ENCODE measurements around the gene ZNF579.
A peak's percentile ranks its signal among the peaks of the same experiment; 100 is the strongest.

ZNF579 gene

DNA sequence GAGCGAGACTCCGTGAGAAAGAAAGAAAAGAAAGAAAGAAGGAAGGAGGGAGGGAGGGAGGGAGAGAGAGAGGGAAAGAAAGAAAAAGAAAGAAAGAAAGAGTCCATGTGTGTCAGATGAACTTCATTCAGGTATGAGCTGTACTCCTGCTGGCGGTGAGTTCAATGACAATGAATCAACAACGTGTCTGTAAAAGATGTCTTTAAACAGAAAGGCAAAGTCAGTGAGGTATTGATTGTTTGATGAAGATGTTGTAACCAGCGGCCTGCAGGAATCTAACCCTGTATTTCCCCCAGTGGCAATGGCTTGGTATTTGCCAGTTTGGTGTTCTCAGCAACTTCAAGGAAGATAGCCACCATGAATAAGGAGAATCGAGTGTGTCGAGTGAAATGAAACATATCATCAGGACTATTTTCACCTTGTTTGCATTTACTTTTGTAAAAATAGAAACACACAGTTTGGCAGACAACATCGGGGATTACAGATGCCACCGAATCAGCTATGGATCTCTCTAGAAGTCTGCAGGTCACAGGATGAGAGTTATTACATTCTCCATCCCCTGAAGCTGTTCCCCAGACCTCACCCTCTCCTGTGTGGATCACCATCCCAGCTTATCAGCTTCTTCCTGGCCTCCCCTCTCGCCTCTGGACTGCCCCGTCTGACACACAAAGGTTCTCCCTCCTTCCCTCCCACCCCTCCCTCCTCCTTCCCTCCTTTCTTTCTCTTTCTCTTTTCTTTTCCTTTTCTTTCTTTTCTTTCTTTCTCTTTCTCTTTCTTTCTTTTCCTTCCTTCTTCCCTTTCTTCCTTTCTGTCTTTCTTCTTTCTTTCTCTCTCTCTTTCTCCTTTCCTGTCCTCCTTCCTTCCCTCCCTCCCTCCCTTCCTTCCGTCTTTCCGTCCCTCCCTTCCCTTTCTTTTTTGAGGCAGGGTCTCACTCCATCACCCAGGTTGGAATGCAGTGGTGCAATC lies 27.1 kb downstream of the ZNF579 start:
- no peaks in the 10 kb centered on the region for H3K79me2 ChIP-seq
- no peak overlapping the region for H3K4me3 ChIP-seq (ENCODE audit: low read depth, low read length)
- no peaks in the 10 kb centered on the region for H3K36me3 ChIP-seq (ENCODE audit: control insufficient read depth, insufficient read depth, low read length)
- H2AFZ ChIP-seq: no peak overlapping the region
- H3K4me1 ChIP-seq: no peaks in the 10 kb centered on the region
- H3K4me2 ChIP-seq (ENCODE audit: low read length): no peak overlapping the region
- no peak overlapping the region for H3K27ac ChIP-seq
- no peak overlapping the region for H3K9ac ChIP-seq
- H3K27me3 ChIP-seq (ENCODE audit: control insufficient read depth, insufficient read depth, low read length): no peaks in the 10 kb centered on the region
- H3K9me3 ChIP-seq (ENCODE audit: control insufficient read depth, low read length): no peaks in the 10 kb centered on the region
- TF ChIP-seq, protein P1, sequence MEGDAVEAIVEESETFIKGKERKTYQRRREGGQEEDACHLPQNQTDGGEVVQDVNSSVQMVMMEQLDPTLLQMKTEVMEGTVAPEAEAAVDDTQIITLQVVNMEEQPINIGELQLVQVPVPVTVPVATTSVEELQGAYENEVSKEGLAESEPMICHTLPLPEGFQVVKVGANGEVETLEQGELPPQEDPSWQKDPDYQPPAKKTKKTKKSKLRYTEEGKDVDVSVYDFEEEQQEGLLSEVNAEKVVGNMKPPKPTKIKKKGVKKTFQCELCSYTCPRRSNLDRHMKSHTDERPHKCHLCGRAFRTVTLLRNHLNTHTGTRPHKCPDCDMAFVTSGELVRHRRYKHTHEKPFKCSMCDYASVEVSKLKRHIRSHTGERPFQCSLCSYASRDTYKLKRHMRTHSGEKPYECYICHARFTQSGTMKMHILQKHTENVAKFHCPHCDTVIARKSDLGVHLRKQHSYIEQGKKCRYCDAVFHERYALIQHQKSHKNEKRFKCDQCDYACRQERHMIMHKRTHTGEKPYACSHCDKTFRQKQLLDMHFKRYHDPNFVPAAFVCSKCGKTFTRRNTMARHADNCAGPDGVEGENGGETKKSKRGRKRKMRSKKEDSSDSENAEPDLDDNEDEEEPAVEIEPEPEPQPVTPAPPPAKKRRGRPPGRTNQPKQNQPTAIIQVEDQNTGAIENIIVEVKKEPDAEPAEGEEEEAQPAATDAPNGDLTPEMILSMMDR (IDR thresholded peaks at IDR 0.05): no peak

DNA sequence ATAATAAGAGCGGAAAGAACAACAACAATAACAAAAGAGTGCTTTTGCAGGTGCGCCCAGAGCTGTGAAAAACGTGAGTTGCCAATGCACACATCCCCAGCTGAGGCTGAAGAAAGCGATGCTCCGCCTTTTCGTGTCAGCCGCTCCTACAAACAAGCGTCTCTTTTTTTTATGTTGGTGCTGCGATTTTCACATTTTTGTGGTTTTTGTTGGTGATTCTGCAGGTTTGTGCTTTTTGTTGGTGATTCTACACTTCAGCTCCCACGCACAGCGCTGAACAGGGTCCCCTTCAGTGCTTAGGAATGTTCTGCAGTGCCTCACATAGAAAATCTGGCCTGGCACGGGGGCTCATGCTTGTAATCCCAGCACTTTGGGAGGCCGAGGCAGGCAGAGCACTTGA lies 28.0 kb downstream of the ZNF579 start:
- Histone ChIP-seq H3K27ac (no peak overlapping the region), H3K9me3 (ENCODE audit: control insufficient read depth, low read length) (no peaks in the 10 kb centered on the region), H3K36me3 (ENCODE audit: control insufficient read depth, insufficient read depth, low read length) (no peaks in the 10 kb centered on the region), H3K4me1 (no peaks in the 10 kb centered on the region), H3K9ac (no peak overlapping the region), H3K4me3 (ENCODE audit: low read depth, low read length) (no peak overlapping the region), H3K27me3 (ENCODE audit: control insufficient read depth, insufficient read depth, low read length) (no peaks in the 10 kb centered on the region), H3K4me2 (ENCODE audit: low read length) (no peak overlapping the region), H2AFZ (no peak overlapping the region), H3K79me2 (no peaks in the 10 kb centered on the region)
- TF ChIP-seq, protein P1 (IDR thresholded peaks at IDR 0.05): no peak

DNA sequence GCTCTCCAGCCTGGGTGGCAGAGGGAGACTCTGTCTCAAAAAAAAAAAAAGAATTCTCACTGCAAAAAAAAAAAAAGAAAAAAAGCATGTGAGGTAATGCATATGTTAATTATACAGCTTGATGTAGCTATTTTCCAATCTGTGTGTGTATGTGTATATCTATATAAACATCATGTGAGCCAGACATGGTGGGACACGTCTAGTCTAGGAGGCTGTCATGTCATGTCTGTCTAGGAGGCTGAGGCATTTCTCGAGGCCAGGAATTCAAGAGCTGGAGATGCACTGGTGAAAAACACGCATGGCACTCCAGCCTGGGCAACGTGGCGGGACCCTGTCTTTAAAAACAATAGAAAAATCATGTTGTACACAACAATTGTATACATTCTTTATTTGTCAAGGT lies 28.4 kb downstream of the ZNF579 start:
- Histone ChIP-seq H3K9me3 (ENCODE audit: control insufficient read depth, low read length) (no peaks in the 10 kb centered on the region), H3K36me3 (ENCODE audit: control insufficient read depth, insufficient read depth, low read length) (no peaks in the 10 kb centered on the region), H3K4me2 (ENCODE audit: low read length) (no peak overlapping the region), H3K27ac (no peak overlapping the region), H2AFZ (no peak overlapping the region), H3K79me2 (no peaks in the 10 kb centered on the region), H3K4me3 (ENCODE audit: low read depth, low read length) (no peak overlapping the region), H3K9ac (no peak overlapping the region), H3K27me3 (ENCODE audit: control insufficient read depth, insufficient read depth, low read length) (no peaks in the 10 kb centered on the region), H3K4me1 (no peaks in the 10 kb centered on the region)
- TF ChIP-seq, protein P1 (IDR thresholded peaks at IDR 0.05): no peak

DNA sequence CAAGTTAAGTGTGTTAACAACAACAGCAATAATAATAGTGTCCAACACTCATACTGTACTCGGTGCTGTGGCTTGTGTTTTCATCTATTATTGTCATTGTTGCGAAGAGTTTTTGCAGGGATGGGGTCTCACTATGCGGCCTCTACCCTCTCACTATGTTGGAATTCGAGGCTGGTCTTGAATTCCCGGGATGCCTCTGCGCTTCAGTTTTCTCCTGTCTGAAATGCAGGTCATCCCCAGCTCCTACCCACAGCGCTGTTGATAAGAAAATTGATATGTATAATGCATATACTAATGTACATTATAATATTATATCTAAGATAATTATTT lies 30.4 kb downstream of the ZNF579 start:
- no peaks in the 10 kb centered on the region for H3K79me2 ChIP-seq
- H3K9ac ChIP-seq: no peak overlapping the region
- peak overlapping the region; percentile 47 for H2AFZ ChIP-seq
- H3K27ac ChIP-seq: no peak overlapping the region
- H3K4me2 ChIP-seq (ENCODE audit: low read length): no peak overlapping the region
- no peaks in the 10 kb centered on the region for H3K36me3 ChIP-seq (ENCODE audit: control insufficient read depth, insufficient read depth, low read length)
- TF ChIP-seq, protein P1 (IDR thresholded peaks at IDR 0.05): no peak
- no peaks in the 10 kb centered on the region for H3K9me3 ChIP-seq (ENCODE audit: control insufficient read depth, low read length)
- H3K4me1 ChIP-seq: no peaks in the 10 kb centered on the region
- H3K27me3 ChIP-seq (ENCODE audit: control insufficient read depth, insufficient read depth, low read length): no peaks in the 10 kb centered on the region
- no peak overlapping the region for H3K4me3 ChIP-seq (ENCODE audit: low read depth, low read length)

Measured in parathyroid adenoma (tissue), 2 donors.